Measurements from ENCODE around the gene SLC27A3.
A peak's percentile ranks its signal among the peaks of the same experiment; 100 is the strongest.
"Not testable (repeated sequence)": the region's sequence is repeated elsewhere in the genome, so short reads cannot be mapped to it uniquely, and the experiment has no call there.

SLC27A3 gene

DNA sequence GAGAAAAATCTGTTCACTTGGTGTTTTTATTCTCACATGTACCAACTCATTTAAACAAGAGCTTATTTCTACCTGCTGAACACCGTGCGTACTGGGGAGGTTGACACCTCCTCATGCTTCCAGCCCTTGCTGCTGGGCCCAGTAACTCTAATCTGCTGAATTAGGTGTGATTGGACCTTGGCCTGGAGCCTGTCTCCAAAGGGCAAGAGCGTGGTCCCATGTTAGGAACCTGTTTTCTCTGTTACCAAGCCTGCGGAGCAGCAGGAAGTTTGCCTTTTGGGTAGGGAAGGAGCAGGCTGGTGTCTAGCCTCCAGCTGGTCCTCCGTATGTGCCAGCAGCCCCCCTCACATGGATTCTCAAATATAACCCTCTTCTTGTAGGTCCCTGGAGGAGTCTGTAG lies 10.9 kb upstream of the SLC27A3 start:
- DNase-seq: no peak

- DNase-seq: not testable (repeated sequence)
These were observed 8.5 kb upstream of the SLC27A3 start for GRCh38 chr1:153766663-153767062.

GRCh38 chr1:153767519-153767918 lies 7.7 kb upstream of the SLC27A3 start:
- DNase-seq: no peak

- no peak for DNase-seq
These were observed 6.7 kb upstream of the SLC27A3 start for GRCh38 chr1:153768316-153769181.

GRCh38 chr1:153769221-153769620 lies 6.0 kb upstream of the SLC27A3 start:
- DNase-seq: no peak

DNA sequence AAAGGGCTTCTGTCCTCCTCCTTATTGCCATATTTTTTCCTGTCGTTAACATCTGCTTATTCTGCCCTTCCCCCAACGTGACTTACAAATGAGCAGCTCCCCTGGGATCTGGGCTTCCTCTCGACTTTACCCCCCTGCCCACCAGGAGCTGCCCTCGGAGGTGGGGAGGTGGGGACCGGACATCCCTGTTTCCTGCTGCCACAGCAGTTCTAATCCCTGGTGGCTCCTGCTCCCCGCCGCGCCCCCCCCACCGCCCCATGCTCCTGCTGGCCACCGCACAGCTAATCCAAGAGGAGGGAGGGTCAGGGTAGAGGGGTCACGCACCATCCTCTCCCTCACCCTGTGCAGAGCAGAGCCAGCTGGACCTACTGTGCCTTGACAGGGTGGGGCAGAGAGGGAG lies 4.4 kb upstream of the SLC27A3 start:
- no peak for DNase-seq

DNA sequence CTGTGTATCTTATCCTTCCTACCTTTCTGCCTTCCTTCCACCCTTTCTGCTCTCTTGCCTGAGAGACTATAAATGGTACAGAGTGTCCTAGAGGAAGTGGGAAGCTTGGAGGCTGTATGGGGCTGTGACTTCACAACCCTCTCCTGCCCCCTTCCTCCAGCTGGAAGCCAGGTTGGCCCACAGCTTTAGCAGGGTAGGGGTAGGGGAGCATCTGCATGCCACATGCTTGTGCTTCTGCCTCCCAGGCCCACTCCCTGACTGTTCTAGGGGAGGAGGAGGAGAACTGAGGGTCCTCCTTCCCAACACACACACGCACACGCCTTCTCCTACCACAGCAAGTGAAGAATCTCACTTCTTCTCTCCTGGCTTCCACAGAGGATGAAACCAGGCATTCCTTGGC lies 3.9 kb upstream of the SLC27A3 start:
- DNase-seq: no peak

GRCh38 chr1:153771841-153772593 lies 3.2 kb upstream of the SLC27A3 start:
- DNase-seq: no peak

- DNase-seq: no peak
These were observed 1.9 kb upstream of the SLC27A3 start for GRCh38 chr1:153773096-153773921.

- no peak for DNase-seq
These were observed 1.1 kb upstream of the SLC27A3 start for GRCh38 chr1:153774026-153774595.

- DNase-seq: peak; percentile 65
These were observed 486 bp downstream of the SLC27A3 start for GRCh38 chr1:153775458-153776327.

- DNase-seq: no peak
These were observed 1.1 kb downstream of the SLC27A3 start for GRCh38 chr1:153776352-153776751.

- no peak for DNase-seq
These were observed 1.7 kb downstream of the SLC27A3 start for GRCh38 chr1:153776845-153777370.

GRCh38 chr1:153777648-153778047 lies 2.4 kb downstream of the SLC27A3 start:
- no peak for DNase-seq

DNA sequence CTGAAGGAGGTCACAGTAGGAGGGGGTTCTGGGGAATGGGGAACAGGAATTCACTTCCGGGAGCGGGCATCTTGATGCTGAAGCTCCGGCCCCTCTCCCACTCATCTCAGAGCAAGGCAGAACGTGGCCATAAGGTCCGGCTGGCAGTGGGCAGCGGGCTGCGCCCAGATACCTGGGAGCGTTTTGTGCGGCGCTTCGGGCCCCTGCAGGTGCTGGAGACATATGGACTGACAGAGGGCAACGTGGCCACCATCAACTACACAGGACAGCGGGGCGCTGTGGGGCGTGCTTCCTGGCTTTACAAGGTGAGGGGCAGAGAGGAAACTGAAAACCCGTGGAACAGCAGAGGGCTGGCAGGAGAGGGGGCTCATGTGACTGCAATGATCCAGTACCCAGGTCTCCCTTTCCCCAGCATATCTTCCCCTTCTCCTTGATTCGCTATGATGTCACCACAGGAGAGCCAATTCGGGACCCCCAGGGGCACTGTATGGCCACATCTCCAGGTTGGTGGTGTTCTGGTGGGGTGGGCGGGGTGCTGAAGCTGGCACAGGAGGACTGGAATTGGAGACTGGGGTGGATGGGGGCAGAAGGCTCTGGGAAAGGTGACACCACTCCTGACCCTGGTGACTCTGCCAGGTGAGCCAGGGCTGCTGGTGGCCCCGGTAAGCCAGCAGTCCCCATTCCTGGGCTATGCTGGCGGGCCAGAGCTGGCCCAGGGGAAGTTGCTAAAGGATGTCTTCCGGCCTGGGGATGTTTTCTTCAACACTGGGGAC lies 3.0 kb downstream of the SLC27A3 start:
- DNase-seq: no peak

DNA sequence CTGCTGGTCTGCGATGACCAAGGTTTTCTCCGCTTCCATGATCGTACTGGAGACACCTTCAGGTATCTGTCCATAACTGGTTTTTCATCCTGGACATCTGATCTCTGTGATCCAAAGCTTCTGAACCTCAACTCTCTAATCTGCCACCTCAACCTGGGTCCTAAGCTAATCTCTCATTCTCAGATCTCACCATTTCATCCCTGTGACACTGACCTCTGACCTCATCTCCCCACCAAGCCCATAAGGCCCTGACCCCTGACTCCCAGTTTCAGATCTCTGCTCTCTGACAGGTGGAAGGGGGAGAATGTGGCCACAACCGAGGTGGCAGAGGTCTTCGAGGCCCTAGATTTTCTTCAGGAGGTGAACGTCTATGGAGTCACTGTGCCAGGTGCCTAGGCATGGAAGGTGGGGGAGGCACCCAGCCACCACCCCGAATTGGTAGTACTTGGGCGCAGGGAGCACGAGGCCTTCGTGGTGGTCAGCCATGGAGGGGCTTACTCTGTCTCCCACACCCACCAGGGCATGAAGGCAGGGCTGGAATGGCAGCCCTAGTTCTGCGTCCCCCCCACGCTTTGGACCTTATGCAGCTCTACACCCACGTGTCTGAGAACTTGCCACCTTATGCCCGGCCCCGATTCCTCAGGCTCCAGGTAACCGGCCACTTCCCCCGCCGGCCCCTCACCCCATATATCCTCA lies 3.8 kb downstream of the SLC27A3 start:
- DNase-seq: no peak

GRCh38 chr1:153779781-153780541 lies 4.8 kb downstream of the SLC27A3 start:
- DNase-seq: no peak

DNA sequence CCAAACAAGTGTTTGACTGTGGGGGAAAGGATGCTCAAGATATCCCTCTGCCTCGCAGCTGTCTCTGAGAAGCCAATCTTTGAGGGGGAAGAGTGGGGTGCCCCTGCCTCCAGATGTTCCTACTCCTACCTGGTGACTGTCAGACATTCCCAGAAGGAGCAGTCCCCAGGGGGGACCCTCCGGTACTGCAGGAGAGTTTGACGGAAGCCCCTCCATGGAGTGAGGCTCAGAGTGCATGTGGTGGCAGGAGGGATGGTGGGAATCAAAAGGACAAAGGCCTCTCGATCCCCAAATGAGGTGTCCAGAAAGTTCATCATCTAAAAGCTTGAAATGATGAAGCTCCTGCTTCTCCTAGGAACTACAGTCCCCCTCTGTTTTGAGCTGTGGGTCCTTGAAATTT lies 5.3 kb downstream of the SLC27A3 start:
- no peak for DNase-seq

- DNase-seq: not testable (repeated sequence)
These were observed 7.4 kb downstream of the SLC27A3 start for GRCh38 chr1:153782648-153783047.
